Effector memory CD4-positive, alpha-beta T cell (primary cell): ENCODE data around the gene PNPLA2.
A peak's percentile ranks its signal among the peaks of the same experiment; 100 is the strongest.

ENCODE experiments used
- DNase-seq, 3 donors: peaks; one replicate each; pipeline ENCODE4 v3.0.0-alpha.2; 2020
- H3K27ac ChIP-seq: 2 replicates; pipeline ENCODE4 v1.7.0; 2013; ENCODE audit warnings: mild to moderate bottlenecking, low read length, moderate library complexity; ENCODE audit not compliant: insufficient read depth, poor library complexity, severe bottlenecking
- H3K27me3 ChIP-seq: replicated peaks from 2 replicates; pipeline ENCODE4 v1.7.0; 2013; ENCODE audit warnings: mild to moderate bottlenecking, low read length; ENCODE audit not compliant: insufficient read depth, control insufficient read depth, poor library complexity, severe bottlenecking
- H3K36me3 ChIP-seq: 2 replicates; pipeline ENCODE4 v1.7.0; 2013; ENCODE audit warnings: mild to moderate bottlenecking, low read length, moderate library complexity; ENCODE audit not compliant: control insufficient read depth, insufficient read depth
- H3K4me1 ChIP-seq: 2 replicates; pipeline ENCODE4 v1.7.0; 2013; ENCODE audit warnings: low read length, mild to moderate bottlenecking; ENCODE audit not compliant: control insufficient read depth, insufficient read depth, poor library complexity, severe bottlenecking
- H3K4me3 ChIP-seq: 2 replicates; pipeline ENCODE4 v1.7.0; 2013; ENCODE audit warnings: low read length, low read depth, mild to moderate bottlenecking; ENCODE audit not compliant: insufficient read depth, poor library complexity, severe bottlenecking
- H3K9me3 ChIP-seq: 2 replicates; pipeline ENCODE4 v1.7.0; 2013; ENCODE audit warnings: mild to moderate bottlenecking, low read length, moderate library complexity; ENCODE audit not compliant: control insufficient read depth

The PNPLA2 gene

GRCh38 chr11:810040-810567, 8.6 kb upstream of the PNPLA2 start:
- DNase-seq = no peak
- Histone ChIP-seq H3K4me3 (peak overlapping the region; percentile 98), H3K4me1 (peaks cover 26% of the 10 kb centered on the region), H3K9me3 (no peaks in the 10 kb centered on the region), H3K36me3 (peaks cover 26% of the 10 kb centered on the region), H3K27ac (peak overlapping the region; percentile 98), H3K27me3 (no peaks in the 10 kb centered on the region)

GRCh38 chr11:811446-812245, 7.1 kb upstream of the PNPLA2 start:
- Histone ChIP-seq H3K4me1 (peaks cover 22% of the 10 kb centered on the region), H3K27me3 (no peaks in the 10 kb centered on the region), H3K27ac (peak overlapping the region; percentile 24), H3K36me3 (peaks cover 26% of the 10 kb centered on the region), H3K4me3 (no peak overlapping the region), H3K9me3 (no peaks in the 10 kb centered on the region)
- no peak for DNase-seq

- H3K27ac ChIP-seq = no peak overlapping the region
- peaks cover 26% of the 10 kb centered on the region for H3K36me3 ChIP-seq
Measured at GRCh38 chr11:812390-812789, 6.3 kb upstream of the PNPLA2 start.

GRCh38 chr11:813072-813455, 5.7 kb upstream of the PNPLA2 start:
- Histone ChIP-seq H3K36me3 (peaks cover 26% of the 10 kb centered on the region), H3K27ac (no peak overlapping the region), H3K4me1 (peaks cover 22% of the 10 kb centered on the region), H3K27me3 (no peaks in the 10 kb centered on the region), H3K4me3 (no peak overlapping the region), H3K9me3 (no peaks in the 10 kb centered on the region)
- DNase-seq = no peak

More at GRCh38 chr11:812390-812789, 6.3 kb upstream of the PNPLA2 start:
- Histone ChIP-seq H3K9me3 (no peaks in the 10 kb centered on the region), H3K4me3 (no peak overlapping the region), H3K27me3 (no peaks in the 10 kb centered on the region), H3K4me1 (peaks cover 22% of the 10 kb centered on the region)
- DNase-seq = no peak

- H3K9me3 ChIP-seq = no peaks in the 10 kb centered on the region
- DNase-seq = no peak
- H3K4me1 ChIP-seq = peaks cover 21% of the 10 kb centered on the region
- H3K27me3 ChIP-seq = no peaks in the 10 kb centered on the region
- H3K4me3 ChIP-seq = no peak overlapping the region
- no peak overlapping the region for H3K27ac ChIP-seq
- H3K36me3 ChIP-seq = peaks cover 26% of the 10 kb centered on the region
Measured at GRCh38 chr11:813456-814096, 5.1 kb upstream of the PNPLA2 start.

- no peak overlapping the region for H3K4me3 ChIP-seq
Measured at GRCh38 chr11:815675-816432, 2.9 kb upstream of the PNPLA2 start.

GRCh38 chr11:816433-816779, 2.3 kb upstream of the PNPLA2 start:
- Histone ChIP-seq H3K4me1 (peaks cover 23% of the 10 kb centered on the region), H3K27me3 (no peaks in the 10 kb centered on the region), H3K4me3 (no peak overlapping the region), H3K27ac (no peak overlapping the region), H3K36me3 (peaks cover 21% of the 10 kb centered on the region), H3K9me3 (no peaks in the 10 kb centered on the region)
- DNase-seq = no peak

More at GRCh38 chr11:815675-816432, 2.9 kb upstream of the PNPLA2 start:
- DNase-seq = no peak
- Histone ChIP-seq H3K9me3 (no peaks in the 10 kb centered on the region), H3K4me1 (peaks cover 23% of the 10 kb centered on the region), H3K27ac (no peak overlapping the region), H3K36me3 (peaks cover 26% of the 10 kb centered on the region), H3K27me3 (no peaks in the 10 kb centered on the region)

GRCh38 chr11:819129-819931, 616 bp downstream of the PNPLA2 start:
- Histone ChIP-seq H3K4me1 (peaks cover 22% of the 10 kb centered on the region), H3K27ac (peak overlapping the region; percentile 91), H3K36me3 (peaks cover 18% of the 10 kb centered on the region), H3K27me3 (no peaks in the 10 kb centered on the region), H3K4me3 (peak overlapping the region; percentile 93), H3K9me3 (no peaks in the 10 kb centered on the region)
- peak; percentile 81 to 88 (median 85) for DNase-seq

GRCh38 chr11:819943-820649, 1.4 kb downstream of the PNPLA2 start:
- no peaks in the 10 kb centered on the region for H3K27me3 ChIP-seq
- peak overlapping the region; percentile 91 for H3K27ac ChIP-seq
- peaks cover 22% of the 10 kb centered on the region for H3K4me1 ChIP-seq
- peaks cover 24% of the 10 kb centered on the region for H3K36me3 ChIP-seq
- DNase-seq = peak; percentile 88 to 93 (median 91)
- peak overlapping the region; percentile 93 for H3K4me3 ChIP-seq
- no peaks in the 10 kb centered on the region for H3K9me3 ChIP-seq
